Measurements from ENCODE around the gene IL4I1.

Gene IL4I1

DNA sequence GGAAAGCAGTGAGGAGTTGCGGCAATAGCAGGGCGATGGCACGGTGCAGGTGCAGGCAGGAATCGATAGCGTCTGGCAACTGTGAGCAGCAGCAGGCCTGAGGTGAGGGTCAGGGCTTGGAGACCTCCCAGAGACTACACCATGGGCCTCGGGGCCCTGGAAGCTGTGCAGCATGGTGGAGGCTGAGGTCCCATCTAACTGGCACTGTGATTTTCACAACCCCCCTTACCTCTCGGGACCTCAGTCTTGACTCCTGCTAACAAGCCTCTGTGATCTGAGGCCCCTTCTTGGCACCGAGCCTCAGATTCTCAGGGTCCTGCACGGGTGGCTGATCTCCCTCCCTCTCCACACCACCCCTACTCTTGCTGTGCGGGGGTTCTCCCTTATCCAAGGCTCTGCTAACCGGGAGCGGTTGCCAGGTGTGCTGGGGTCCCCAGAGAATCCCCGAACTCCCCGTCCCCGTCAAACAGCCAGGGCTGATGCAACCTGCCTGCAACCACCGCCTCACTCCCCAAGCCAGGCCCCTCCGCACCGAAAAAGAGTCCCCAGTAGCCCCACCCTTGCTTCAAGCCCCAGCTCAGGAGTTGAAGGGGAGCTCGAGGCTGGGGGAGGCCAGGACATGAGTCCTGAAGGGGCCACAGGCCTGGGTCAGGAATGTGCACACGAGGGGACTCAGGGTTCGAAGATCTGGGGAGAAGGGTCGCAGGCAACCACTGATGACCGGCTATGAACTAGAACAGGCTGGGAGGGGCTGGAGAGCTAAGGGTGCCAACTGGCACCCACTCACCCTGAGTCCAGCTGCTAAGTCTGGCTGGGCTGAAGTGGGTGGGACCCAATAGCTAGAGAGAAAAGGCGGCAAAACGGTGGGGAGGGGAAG, 27.6 kb upstream of the IL4I1 start:
- no peak for DNase-seq

DNA sequence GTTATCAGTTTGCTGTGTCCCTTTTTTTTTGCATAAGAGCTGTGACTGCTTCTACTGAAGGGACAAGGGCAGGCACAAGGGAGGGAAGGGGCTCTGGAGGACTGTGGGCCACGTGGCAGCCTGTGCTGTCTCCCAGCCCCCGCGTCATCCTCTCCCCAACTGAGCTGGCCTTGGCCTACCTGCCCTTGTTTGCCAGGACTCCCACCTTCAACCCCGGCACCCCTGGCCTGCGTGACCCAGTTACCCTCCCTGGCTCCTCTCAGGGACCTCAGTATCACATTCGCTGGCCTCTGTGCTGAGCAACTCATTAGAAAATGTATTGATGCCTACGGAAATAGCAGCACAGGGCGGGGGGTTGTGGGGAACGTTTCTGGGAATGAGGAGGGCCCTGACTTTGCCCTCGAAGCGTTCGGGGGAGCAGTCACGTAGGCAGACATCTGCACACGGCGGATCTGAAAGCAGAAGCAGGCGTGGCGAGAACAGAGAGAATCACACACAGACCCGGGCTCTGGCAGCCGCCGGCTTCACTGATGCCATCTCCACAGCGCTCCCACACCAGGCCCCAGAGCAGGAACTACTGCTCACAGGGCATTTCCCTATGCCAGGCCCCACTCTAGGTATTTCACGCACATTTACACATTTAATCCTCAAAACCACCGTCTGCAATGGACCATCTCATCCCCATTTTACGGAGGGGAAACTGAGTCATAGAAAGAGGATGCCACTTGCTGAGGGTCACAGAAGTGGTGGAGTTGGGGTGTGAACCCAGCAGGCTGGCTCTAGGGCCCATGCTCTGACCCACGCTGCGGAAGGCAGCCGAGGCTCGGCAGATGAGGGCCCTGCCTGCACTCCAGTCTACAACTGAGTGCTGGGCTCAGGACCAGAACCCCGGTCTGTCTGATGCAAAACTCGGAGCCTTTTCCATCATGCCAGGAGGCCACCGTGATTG, 26.6 kb upstream of the IL4I1 start:
- no peak for DNase-seq

DNA sequence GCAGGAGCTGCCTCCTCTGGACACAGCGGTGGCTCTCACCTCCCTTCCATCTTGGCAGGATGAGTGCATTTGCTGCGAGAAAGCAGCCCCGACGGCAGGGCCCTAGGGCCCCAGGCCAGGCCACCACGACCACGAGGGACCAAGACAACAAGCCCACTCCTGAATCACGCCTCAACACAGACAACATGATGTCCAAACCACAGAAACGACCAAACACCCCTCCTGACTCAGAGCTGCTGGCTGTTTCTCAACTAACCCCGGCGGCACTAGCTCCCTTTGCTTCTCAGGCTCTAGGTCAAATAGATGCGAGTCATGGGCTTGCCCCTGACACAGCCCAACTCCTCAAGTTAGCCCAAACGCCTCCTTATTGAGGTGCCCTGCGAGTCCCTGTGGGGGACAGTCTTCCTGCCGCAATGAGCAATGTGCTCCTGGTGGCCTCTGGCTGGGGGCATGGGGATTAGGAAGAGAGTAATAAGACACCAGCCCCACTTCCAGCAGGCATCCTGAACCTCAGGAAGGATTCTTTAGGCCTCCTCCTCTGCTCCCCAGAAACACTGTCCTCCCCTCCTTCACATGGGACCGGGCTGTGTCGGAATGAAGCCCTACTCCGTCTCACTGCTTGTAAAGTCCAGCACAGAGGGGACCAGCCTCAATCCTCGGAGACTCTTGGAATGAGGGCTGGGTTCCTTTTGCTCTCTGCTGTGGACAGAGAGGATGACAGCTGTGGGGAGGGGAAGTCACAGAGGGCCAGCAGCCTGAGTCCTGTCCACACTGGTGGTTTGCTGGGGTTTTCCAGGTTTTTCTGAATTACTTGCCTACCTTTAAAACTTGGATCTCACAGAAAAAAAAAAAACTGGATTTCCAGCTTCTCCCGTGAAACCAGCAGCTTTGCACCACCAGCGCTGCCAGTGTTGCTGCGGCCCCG, 25.4 kb upstream of the IL4I1 start:
- no peak for DNase-seq

DNA sequence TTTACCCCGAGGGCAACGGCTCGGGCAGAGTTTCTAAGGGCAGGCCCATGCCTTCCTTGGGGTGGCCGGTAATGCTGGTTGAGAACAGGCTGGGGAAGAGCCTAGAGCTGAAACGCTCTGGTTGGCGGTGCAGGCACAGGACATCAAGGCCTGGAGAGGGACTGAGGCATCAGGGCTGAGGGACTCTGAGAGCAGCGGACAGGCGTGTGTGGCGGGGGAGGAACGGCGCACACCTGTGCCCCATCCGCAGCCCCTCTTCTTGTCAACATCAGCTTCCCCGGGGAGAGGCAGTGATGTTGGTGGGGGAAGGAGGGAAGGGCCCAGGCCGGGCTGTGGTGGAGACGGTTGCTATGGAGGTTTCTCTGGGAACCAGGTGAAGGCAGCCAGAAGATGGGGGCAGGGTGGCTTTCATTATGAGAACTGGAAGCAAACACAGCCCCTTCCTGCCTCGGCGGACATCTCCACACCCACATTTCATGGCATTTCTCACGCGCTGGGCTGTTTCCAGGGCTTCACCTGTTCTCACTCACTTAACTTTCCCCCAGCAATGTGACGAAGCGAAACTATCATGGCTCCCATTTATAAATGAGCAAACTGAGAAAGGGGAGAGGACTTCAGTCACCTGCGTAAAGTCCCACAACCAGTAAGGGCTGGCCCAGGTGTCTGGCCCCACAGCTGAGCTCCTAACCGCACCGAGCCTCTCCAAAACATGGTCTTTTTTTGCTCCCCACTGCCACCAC, 24.1 kb upstream of the IL4I1 start:
- peak; percentile 13 for DNase-seq

DNA sequence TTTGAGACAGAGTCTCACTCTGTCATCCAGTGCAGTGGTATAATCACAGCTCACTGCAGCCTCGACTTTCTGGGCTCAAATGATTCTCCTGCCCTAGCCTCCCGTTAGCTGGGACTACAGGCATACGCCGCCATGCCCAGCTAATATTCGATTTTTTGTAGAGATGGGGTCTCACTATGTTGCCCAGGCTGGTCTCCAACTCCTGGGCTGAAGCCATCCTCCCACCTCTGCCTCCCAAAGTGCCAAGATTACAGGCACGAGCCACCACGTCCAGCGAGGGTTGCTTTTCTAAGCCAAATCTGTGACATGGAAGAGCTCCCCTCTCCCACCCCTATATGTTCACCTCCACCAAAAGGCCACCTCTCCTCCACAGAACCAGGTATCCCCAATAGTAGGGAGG, 21.4 kb upstream of the IL4I1 start:
- no peak for DNase-seq

DNA sequence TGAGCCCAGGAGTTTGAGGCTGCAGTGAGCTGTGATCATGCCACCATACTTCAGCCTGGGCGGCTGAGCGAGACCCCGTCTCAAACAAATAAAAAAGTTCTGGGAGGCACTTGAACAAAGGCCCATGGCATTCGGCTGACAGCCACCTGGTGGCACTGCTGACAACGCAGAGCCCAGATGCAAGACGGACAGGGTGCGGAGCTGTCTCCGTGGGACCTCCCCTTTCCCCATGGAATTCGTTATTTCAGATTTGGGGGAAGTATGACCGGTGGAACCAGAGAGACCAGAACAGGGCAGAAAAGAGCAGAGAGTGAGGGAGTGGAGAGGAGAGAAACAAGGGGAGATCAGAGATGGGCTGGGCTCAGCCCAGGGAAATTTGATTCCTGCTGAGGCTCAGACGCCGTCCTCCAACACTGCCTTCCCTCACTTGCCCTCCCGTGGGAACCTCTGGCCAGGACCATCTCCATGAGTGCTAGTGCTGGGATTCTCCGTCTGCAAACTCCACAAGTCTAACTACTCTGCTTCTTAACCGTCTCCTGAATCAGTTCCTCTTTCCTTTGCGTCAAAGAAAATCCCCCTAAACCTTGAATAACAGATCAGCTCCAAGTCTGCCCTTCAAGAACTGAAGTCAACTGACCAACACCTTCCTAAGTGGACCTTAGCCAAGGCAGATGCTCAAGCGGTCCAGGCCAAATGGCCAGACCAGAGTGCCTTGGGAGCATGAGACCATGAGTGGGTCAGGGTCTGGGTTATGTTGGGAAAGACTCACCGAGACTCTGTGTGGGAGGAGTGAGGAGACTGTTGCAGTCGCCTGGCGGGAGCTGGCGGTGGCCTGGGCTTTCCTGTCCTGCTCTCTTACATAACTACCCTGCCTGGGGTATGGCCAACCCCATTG, 20.4 kb upstream of the IL4I1 start:
- no peak for DNase-seq

DNA sequence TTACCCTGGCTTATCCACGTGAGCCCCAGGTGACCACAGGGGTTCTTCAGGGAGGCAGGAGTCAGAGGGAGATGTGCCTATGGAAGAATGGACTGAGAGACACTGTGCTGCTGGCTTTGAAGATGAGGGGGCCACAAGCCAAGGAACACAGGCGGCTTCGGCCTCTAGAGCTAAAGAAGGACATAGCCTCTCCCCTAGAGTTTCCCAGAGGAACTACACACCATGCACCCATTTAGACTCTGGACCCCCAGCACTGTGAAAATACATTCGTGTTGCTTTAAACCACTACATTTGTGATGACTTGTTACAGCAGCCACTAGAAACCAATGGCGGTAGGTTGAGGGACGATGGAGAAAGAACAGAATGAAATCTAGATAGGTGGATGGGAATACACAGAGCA, 18.6 kb upstream of the IL4I1 start:
- no peak for DNase-seq

DNA sequence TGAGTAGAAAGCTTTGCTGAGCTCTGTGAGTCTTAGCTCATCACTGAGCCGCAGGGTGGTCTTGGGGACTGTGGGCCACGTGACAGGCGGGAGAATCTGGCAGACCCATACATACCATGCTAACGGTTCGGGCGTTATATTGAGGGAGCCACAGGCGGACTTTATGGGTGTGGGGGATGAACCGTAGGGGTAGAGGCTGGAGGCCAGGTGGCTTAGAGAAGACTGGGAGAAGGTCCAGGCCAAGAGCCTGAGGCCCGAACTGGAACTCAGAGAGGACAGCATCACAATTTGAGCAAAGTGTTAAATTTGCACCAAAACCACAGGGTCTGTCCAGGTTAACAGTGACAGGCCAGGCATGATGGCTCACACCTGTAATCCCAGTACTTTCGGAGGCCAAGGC, 17.0 kb upstream of the IL4I1 start:
- DNase-seq: no peak

DNA sequence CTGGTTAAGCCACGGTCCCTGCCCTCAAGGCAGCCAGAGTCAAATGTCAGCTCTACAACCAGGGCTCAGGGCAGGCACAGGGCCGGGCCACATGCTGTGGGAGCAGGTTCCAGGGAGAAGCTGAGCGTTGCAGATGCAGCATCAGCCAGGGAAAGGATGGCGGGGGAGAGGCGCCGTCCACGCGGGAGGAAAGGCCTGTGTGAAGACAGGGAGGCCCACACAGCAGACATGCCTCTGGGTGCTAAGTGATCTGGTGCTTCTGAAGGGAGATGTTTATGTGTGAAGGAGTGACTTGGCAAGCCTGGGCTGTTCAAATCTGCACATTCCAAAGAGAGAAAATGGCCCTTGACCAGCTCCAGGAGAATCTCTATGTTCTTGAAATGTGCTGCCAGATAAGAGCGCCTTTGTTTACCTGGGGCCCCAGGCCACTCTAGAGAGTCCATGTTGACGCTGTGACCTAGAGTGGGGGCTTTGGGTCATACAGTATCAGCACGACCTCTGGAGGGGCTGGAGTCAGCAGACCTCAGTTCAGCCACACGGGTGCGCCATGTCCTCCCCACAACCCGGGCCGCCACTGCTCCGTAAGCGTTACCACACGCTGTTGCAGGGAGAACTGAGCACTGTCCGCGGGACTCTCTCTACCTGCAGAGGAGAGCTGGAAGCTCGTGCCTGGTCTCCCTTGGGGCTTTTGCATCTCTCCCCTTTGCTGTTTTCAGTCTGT, 16.4 kb upstream of the IL4I1 start:
- DNase-seq: no peak

DNA sequence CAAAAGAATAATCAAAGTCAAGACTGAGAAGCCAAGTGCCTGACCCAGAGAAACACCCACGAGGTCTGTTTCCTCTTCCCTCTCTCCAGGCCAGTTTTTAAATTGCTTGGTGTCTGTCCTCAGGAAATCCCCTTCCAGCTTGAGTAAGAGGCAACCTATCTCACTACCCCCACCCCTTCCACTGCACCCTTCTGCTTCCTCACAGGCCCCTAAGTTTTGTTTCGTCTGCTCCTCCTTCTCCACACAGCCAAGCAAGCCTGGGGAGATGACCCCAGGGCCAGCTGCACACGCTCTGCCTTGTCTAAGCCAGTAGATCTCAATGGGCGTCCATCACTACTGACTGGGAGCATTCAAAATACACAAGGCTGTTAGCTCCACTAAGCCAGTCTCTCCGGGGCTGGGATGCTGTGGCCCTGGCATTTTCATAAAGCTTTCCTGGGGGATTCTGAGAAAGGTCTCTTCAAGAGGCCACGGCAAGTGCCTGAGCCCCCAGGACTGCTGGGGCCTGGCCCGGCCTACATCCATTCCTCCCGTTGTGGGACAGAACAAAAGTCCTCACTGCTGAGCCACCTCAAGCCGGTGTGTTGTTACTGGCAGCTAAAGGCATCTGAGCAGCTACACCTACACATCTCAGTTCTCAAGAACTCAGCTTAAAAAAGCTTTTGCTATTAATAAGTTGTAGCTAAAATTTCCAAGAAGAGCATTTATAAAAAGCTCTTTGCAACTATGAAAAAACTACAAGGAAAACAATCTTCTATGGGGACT, 14.9 kb upstream of the IL4I1 start:
- DNase-seq: no peak

DNA sequence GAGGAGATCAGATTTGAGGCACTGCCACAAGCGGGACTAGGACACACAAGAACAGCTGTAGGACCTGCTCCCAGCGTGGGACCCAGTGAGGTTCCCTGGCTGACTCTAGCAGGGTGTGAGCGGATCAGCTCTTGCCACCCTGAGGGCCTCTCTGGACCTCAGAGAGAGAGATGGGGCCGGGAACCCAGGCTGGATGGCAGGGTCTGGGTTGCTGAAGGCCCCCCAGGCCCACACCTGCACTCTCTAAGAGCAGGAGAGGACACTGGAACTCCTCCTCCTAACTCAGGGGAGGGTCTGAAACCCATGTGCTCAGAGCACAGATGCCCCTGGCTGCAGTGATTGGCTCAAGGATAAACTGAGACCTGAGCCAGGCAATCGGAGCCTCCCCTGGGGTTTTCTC, 13.5 kb upstream of the IL4I1 start:
- no peak for DNase-seq

DNA sequence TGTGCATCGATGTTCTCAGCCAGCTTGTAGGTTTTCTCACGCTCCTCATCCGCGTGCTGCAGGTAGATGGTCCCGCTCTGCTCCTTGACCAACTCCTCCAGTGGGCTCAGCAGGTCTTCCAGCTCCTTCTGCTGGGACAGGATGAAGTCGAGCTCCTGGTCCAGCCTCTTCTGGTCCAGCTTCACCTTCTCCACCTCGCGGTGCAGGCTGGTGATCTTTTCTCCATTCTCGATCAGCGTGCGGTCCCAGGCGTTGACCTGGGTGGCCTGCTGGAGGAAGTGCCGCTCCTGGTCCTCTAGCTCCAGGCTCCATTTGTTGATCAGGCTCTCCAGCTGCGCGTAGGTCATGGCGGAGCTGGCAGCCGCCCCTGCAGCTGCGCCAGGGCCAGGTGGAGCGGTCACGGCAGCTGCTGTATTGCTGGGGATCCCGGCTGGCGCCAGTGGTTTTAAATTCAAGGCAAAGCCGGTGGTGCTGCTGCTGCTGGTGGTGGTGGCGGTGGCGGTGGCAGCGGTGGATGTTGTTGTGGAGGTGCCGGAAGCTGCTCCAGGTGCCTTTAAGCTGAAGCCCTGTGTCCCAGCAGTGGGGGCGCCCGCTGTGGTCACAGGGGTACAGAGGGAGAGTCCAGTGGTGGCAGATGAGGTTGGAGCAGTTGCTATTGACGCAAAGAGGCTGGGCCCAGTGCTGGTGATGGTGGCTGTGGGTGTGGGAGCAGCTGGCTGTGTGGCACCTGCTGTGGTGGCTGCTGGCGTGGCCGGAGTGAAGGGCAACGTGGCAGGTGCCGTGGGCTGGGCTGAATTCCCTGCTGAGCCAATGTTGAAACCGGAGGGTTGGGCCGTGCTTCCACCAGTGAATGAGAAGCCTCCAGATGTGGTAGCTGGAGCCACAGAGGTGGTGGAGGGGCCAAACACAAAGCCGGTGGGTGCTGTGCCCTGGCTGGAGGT, 12.1 kb upstream of the IL4I1 start:
- DNase-seq: no peak

DNA sequence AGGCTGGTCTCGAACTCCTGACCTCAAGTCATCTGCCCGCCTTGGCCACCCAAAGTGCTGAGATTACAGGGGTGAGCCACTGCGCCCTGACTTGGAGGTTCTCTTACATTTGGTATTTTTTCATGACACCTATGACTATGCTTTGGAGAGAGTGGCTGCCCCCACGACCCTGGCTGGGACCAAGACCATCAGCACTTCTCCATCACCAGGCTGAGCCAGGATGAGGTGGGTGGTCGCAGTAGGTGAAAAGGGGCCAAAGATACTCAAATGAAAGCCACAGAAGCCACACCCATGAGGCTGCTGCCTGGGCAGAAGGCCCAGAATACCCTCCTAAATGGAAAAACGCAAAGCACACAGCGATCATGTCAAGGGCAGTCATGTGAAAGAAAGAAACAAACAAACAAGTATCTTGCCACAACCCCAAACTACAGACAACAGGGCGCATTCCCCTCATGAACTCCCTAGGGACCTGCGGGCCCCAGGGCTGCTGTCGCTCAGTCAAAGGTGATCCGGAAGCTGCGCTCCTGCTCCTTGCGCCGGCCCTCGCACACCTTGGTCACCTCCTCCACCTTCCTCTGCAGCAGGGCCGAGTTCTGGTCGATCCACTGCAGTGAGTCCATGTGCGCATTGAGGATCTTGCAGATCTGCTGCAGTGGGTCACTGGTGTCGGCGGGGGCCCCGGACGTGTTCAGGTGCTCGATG, 11.2 kb upstream of the IL4I1 start:
- DNase-seq: no peak

DNA sequence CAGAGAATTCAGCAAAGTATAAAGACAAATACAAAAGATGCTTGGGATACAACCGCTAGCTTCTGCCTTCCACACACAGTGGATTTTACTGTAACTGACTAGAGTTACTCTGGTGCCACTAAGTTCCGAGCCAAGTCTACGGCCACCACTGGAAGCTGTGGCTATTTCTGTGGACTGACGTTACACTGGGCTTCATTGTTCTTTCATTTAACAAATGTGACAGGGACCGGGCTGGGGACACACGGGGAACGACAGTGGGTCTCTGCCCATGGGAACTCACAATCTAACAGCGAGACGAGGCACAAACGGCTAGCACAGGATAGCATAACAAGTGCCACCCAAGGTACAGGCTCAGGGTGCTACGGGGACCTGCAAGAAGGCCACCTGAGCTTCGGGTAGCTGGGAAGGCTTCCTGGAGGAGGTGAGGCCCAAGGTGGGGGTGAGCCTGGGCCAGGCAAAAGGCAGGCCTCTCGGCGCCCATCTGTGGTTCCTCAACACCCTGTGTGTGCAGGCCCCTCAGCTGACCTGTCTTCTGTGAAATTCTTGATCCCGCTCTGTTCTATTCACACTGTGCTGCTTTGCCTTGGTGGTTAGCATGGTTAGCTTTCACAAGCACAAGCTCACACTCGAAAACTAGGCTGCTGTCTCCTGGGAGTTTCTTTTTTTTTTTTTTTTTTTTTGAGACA, 10.3 kb upstream of the IL4I1 start:
- no peak for DNase-seq

DNA sequence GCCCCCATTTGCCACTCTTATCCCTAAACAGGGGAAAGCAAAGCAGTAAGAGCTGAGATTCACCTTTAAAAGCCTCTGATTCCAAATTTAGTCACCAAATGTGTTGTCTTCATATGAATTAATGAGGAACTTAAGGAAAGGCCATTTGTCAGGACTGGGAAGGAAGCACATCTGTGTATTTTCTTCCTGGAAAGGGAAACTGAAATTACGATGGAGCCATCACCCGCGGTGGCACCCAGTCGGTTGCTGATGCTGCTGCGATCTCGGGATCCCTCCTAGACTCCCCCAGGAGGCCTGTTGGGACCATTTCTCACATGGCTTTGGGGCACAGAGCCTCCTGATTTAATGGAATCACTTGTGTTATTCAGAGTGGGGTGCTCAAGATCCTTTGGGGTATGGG, 7.4 kb upstream of the IL4I1 start:
- DNase-seq: no peak

DNA sequence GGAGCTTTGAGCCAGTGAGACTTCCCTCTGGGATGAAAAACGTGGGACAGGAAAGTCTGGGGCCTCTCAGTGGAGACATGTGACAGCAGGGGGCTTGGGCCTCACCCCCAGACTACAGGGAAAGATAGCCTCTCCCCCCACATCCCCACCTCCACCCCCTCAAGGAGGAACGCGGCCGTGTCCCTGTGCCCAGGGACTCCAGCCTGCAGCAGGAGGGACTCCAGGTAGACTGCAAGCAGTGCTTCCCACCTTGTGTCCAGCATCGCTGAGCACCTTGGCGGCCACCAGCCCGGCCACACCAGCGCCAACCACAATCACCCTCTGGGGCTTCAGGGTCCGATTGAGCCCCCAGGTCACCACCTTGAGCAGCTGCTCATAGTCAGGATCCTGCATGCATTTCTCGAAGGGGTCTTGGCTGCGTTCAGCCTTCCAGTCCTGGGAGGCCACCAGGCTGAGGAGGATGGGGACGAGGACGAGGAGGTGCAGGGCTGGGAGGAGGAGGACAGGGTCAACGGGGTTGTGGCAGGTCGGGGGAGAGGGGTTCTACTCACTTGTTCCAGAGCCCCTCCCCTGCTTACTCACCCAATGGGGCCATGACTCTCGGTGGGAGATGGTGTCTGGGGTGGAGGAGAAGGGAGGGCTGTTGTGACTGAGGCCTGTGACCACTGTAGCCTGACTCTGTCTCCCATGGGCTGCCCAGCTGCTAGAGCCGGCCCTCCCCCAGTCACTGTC, 955 bp downstream of the IL4I1 start:
- no peak for DNase-seq

Measured in NCI-H187 treated with DMSO at 0.1 percent for 48 hours (cell line).